ENCODE measurements around the gene KCNJ5. TPM values are rescaled to one million over a fixed set of nuclear protein-coding genes. Genes with fewer than 3 reads are reported as not detected.

Gene KCNJ5
- total RNA-seq, 1 donor, result 0.27 TPM

GRCh38 chr11:128946648-128947047 is 55.5 kb downstream of the KCNJ5 start:
- DNase-seq (ENCODE audit: low read depth in 2 of 3, low spot score in 2 of 3), result no peak

GRCh38 chr11:128947773-128948172 is 56.6 kb downstream of the KCNJ5 start:
- DNase-seq (ENCODE audit: low read depth in 2 of 3, low spot score in 2 of 3), result no peak

GRCh38 chr11:128948583-128948982 is 57.4 kb downstream of the KCNJ5 start:
- DNase-seq (ENCODE audit: low read depth in 2 of 3, low spot score in 2 of 3), result peak in 2 of 3 donors; percentile 37 to 63

GRCh38 chr11:128949791-128950454 is 58.8 kb downstream of the KCNJ5 start:
- DNase-seq (ENCODE audit: low read depth in 2 of 3, low spot score in 2 of 3), result no peak

GRCh38 chr11:128953151-128953550 is 62.0 kb downstream of the KCNJ5 start:
- DNase-seq (ENCODE audit: low read depth in 2 of 3, low spot score in 2 of 3), result no peak

GRCh38 chr11:128955636-128956035 is 64.5 kb downstream of the KCNJ5 start:
- DNase-seq (ENCODE audit: low read depth in 2 of 3, low spot score in 2 of 3), result no peak

GRCh38 chr11:128956401-128957201 is 65.4 kb downstream of the KCNJ5 start:
- DNase-seq (ENCODE audit: low read depth in 2 of 3, low spot score in 2 of 3), result peak; percentile 10 to 62 (median 43)

- DNase-seq (ENCODE audit: low read depth in 2 of 3, low spot score in 2 of 3), result no peak
Observed at GRCh38 chr11:128957202-128957482, 66.0 kb downstream of the KCNJ5 start.

GRCh38 chr11:128961645-128962044 is 70.5 kb downstream of the KCNJ5 start:
- no peak for DNase-seq (ENCODE audit: low read depth in 2 of 3, low spot score in 2 of 3)

GRCh38 chr11:128962896-128963295 is 71.7 kb downstream of the KCNJ5 start:
- no peak for DNase-seq (ENCODE audit: low read depth in 2 of 3, low spot score in 2 of 3)

- no peak for DNase-seq (ENCODE audit: low read depth in 2 of 3, low spot score in 2 of 3)
Observed at GRCh38 chr11:128963744-128964325, 72.7 kb downstream of the KCNJ5 start.

GRCh38 chr11:128964463-128964930 is 73.3 kb downstream of the KCNJ5 start:
- DNase-seq (ENCODE audit: low read depth in 2 of 3, low spot score in 2 of 3), result no peak

GRCh38 chr11:128965485-128965884 is 74.3 kb downstream of the KCNJ5 start:
- DNase-seq (ENCODE audit: low read depth in 2 of 3, low spot score in 2 of 3), result peak in 1 of 3 donors; percentile 26

- DNase-seq (ENCODE audit: low read depth in 2 of 3, low spot score in 2 of 3), result no peak
Observed at GRCh38 chr11:128967578-128967977, 76.4 kb downstream of the KCNJ5 start.

- no peak for DNase-seq (ENCODE audit: low read depth in 2 of 3, low spot score in 2 of 3)
Observed at GRCh38 chr11:128968916-128969315, 77.8 kb downstream of the KCNJ5 start.

Other genes starting within 250 kb of the KCNJ5 start
- 254 TPM for gene FLI1, start 197.3 kb upstream of the KCNJ5 start, total RNA-seq
- gene KCNJ1, start 24.1 kb upstream of the KCNJ5 start, total RNA-seq, result under 0.01 TPM
- gene TP53AIP1, start 51.5 kb downstream of the KCNJ5 start, total RNA-seq, result 0.27 TPM

Measured in hematopoietic multipotent progenitor cell (in vitro differentiated cells).